ENCODE data around the gene TXNDC2.

TXNDC2 gene

GRCh38 chr18:9861157-9861556 lies 24.6 kb upstream of the TXNDC2 start:
- no peak for DNase-seq

- no peak for DNase-seq
Measured at GRCh38 chr18:9861933-9862332, 23.8 kb upstream of the TXNDC2 start.

- no peak for DNase-seq
Measured at GRCh38 chr18:9862686-9863085, 23.1 kb upstream of the TXNDC2 start.

GRCh38 chr18:9863282-9863681 lies 22.5 kb upstream of the TXNDC2 start:
- DNase-seq: no peak

- DNase-seq: no peak
Measured at GRCh38 chr18:9865764-9866490, 19.8 kb upstream of the TXNDC2 start.

- no peak for DNase-seq
Measured at GRCh38 chr18:9866627-9867026, 19.1 kb upstream of the TXNDC2 start.

GRCh38 chr18:9867071-9867594 lies 18.6 kb upstream of the TXNDC2 start:
- no peak for DNase-seq

GRCh38 chr18:9868857-9869714 lies 16.7 kb upstream of the TXNDC2 start:
- DNase-seq: no peak

GRCh38 chr18:9869715-9870430 lies 15.9 kb upstream of the TXNDC2 start:
- no peak for DNase-seq

- DNase-seq: no peak
Measured at GRCh38 chr18:9870431-9871008, 15.3 kb upstream of the TXNDC2 start.

GRCh38 chr18:9871244-9871746 lies 14.5 kb upstream of the TXNDC2 start:
- DNase-seq: no peak

GRCh38 chr18:9872823-9873222 lies 12.9 kb upstream of the TXNDC2 start:
- DNase-seq: no peak

GRCh38 chr18:9874728-9875127 lies 11.0 kb upstream of the TXNDC2 start:
- DNase-seq: no peak

GRCh38 chr18:9876212-9876866 lies 9.4 kb upstream of the TXNDC2 start:
- no peak for DNase-seq

- peak; percentile 37 for DNase-seq
Measured at GRCh38 chr18:9876867-9877654, 8.7 kb upstream of the TXNDC2 start.

- no peak for DNase-seq
Measured at GRCh38 chr18:9877655-9878014, 8.1 kb upstream of the TXNDC2 start.

- no peak for DNase-seq
Measured at GRCh38 chr18:9878095-9878494, 7.7 kb upstream of the TXNDC2 start.

- DNase-seq: no peak
Measured at GRCh38 chr18:9878783-9879242, 7.0 kb upstream of the TXNDC2 start.

GRCh38 chr18:9884090-9884489 lies 1.7 kb upstream of the TXNDC2 start:
- DNase-seq: no peak

- DNase-seq: no peak
Measured at GRCh38 chr18:9884532-9885140, 1.1 kb upstream of the TXNDC2 start.

- no peak for DNase-seq
Measured at GRCh38 chr18:9886005-9886348, 204 bp downstream of the TXNDC2 start.

Measured in femur (tissue), 1 donor.